Ramos (cell line): ENCODE data around the gene PSMB2.

Source experiments
- in situ Hi-C: fragments of 300-500 bp; cut with MboI; formaldehyde crosslinking; loops from one replicate; pipeline ENCODE4 v1.14.3; 2022; ENCODE audit warnings: low sequenced_read_pairs; ENCODE audit not compliant: unreplicated experiment

Gene PSMB2

DNA sequence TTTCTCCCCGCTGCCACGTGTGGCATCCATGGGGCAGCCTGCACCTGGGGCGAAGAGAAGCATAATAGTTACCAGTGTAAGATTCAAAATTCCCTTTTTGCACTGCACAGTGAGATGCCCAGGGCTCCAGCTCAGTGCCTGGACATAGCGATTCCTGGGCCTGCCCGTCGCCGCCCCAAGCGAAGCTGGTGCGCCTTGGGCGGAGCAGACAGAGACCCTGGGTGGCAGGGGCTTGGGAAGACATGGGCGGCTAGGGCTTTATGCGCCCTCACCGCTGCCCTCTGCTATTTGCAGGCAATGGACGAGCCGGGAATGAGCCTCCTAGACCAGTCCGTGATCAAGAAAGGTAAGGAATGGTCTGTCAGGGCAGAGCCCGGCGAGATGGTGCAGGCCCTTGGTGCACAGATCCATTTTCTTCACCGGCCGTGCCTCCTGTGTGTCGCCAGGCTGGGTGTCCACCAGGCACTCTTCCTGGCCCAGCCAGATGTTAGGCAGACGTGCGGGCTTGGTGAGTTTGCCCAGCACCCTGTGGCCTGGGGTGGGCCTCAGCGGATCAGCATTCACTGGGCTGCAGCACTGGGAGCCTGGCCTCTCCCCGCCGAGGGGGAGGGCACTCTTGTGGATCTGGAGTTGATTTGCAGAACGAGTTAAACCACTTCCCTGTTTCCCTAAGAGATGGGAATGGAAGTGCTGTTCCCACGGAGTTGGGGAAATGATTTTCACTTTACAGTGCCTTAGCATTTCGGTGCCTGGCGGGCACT is 66.5 kb downstream of the PSMB2 start:
- in situ Hi-C loops: no loop called here

DNA sequence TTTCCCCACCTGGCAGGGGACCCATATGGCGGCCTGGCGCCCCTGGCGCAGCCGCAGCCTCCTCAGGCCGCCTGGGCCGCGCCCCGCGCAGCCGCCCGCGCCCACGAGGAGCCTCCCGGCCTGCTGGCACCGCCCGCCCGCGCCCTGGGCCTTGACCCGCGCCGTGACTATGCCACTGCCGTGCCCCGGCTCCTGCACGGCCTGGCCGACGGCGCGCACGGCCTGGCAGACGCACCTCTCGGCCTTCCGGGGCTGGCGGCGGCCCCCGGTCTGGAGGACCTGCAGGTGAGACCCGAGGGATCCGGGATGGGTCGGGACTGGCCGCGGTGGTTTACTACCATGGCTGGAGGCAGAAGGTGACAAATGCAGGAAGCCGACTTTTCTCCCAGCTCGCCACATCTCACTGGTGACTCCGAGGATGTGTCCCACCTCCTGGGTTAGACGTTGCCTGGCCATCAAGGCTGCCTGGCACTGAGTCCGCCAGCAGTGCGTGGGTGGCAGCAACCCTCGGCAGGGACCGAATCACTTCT is 67.1 kb downstream of the PSMB2 start:
- in situ Hi-C loops: no loop called here

DNA sequence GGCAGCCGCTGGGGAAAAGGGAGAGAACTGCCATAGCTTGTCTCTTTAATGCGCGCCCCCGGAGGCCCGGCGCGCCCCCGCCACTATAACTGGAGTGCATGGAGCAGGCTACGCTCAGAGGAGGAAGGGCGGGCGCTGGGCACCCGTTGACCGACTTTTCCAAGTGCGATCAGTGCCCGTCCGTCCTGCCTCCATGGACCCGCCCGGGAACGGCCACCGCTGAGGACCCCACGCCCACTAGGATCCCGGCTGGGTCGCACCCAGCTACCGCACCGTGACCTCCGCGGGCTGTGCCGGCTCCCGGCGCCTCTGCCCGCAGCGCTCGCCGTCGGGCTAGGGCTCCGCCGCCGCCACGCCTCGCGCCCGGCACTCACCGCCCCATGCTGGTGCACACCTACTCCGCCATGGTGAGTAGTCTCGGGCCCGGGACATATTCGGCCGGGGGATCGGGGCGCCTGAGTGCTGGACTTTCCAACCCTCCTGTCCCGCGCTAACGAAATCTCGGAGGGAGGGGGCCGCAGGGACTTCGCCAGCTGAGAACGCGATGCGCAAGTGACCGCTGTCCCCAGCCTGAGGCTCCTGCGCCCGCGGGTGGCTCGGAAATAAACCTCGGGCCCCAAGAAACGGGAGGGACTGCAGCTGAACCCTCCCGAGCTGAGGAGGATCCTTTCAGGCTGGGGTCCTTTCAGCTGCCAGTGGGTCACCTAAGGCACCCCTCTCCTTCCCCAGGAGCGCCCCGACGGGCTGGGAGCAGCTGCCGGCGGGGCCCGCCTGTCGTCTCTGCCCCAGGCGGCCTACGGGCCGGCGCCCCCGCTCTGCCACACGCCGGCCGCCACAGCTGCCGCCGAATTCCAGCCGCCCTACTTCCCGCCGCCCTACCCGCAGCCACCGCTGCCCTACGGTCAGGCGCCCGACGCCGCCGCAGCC is 67.9 kb downstream of the PSMB2 start, which contains the start of gene TFAP2E:
TFAP2E (plus strand) TSS at position 117 of the 927 bp plus-strand sequence; CDS start at position 381, 264 bp downstream.
- in situ Hi-C loops: no loop called here

DNA sequence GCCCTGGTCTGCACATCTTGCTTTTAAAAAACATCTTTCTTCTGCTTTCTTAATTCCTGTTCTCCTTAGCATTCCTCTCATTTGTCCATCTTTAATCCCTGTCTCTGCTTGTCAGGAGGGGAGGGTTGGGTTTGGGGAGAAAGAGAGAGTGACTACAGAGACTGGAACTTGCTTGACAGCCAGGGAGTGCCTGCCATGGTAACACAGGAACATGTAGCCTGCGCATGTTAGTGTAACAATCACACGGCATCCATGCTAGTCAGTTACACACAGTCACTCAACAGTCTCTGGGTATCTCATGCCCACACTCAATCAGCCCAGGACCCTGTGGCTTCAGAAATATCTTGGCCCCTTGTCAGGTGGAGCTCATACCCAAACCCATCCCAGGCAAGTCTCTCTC is 69.0 kb downstream of the PSMB2 start:
- in situ Hi-C loops: no loop called here

DNA sequence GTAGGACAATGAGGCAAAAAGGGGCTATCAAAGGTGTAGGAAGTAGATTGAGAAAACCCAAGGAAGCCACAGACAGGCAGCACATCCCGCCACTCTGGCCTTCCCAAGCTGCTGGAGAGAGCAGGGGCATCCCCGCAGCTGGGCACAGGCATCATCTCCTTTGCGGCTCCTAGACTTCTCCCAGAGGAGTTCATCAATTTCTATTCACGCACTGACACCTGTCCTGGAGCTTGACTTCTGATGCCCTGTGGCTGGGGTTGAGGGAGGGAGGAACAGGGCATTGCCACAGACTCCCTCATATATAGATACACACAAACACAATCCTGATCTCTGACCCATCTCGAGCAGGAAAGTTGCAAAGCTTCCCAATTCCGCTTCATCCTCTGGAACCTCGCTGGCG is 70.1 kb downstream of the PSMB2 start:
- in situ Hi-C loops: no loop called here

DNA sequence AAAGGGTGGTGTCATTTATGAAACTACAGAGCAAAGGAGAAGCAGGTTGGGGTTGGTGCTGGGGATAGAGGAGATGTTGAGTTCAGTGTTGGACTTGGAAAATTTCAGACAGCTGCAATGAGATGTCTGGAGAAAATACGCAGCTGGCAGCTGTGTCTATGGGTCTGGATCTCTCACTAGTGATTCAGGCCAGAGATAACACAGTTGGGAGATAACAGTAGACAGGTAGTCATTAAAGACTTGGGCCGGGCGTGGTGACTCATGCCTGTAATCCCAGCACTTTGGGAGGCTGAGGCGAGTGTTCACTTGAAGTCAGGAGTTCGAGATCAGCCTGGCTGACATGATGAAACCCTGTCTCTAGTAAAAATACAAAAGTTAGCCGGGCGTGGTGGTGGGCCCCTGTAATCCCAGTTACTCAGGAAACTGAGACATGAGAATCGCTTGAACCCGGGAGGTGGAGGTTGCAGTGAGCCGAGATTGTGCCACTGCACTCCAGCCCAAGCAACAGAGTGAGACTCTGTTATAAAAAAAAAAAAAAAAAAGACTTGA is 70.7 kb downstream of the PSMB2 start:
- in situ Hi-C loops: no loop called here

DNA sequence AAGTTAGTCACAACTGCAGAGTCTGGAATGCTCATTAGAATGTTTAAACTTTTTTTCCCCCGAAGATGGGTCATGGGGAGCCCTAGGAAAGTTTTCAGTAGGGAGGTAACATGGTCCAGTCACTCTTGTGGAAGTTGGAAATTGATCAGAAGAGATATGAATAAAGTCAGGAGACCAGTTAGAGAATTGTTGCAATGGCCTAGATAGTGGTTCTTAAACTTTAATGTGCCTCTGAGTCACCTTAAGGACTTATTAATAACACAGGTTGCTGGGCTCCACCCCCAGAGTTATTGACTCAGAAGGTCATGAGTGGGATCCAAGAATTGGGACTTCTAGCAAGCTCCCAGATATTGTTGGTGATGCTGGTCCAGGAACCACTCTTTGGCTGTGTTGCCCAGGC is 71.4 kb downstream of the PSMB2 start:
- in situ Hi-C loops: loop anchor here (5.0 kb wide), 2 partner anchors 142 to 207 kb away; no protein-coding TSS in a partner anchor

DNA sequence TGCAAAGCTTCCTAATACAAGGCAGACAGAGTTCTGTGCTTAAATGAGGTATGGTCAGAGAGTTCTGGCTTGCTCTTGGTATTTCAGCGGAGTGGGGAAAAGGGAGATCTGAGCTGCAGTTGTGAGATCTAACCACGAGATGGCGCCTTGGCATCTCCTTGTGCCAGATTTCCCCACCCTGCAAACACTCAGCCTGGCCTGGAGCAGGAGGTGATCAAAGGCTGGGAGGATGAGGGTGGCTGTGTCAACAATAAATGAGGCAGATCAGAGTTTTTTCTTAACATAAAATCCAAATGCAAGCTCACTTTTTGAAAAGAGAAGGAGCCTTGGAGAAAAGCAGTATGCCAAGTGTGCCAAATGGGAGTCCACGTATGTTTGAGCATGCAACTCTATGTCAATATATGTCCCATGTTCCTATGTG is 72.3 kb downstream of the PSMB2 start:
- in situ Hi-C loops: loop anchor here (5.0 kb wide), 2 partner anchors 143 to 208 kb away; no protein-coding TSS in a partner anchor

DNA sequence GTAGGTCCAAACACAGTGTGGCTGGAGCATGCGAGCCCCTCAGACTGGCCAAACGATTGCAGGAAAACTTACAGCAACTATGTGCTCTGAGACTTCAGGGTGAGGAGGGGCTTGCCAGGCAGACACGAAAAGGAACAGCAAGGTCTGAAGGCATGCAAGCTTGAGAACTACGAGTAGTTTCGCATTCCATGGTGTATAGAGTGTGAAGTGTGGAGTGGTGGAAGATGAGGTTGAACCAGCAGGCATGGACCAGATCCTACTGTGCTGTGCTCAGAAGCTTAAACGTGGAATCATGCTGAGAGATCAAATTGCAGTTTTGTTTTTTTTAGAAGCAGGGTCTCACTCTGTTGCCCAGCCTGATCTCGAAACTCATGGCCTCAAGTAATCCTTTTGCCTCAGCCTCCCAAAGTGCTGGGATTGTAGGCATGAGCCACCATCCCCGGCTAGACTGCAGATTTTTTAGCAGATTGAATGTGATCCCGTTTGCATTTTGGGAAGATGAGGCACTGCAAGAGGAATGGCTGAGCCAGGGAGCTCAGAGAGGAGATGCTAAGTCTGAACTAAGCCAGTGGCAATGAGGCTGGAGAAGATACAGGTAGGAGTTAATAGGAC is 73.3 kb downstream of the PSMB2 start:
- in situ Hi-C loops: loop anchor here (5.0 kb wide), 2 partner anchors 144 to 209 kb away; no protein-coding TSS in a partner anchor

DNA sequence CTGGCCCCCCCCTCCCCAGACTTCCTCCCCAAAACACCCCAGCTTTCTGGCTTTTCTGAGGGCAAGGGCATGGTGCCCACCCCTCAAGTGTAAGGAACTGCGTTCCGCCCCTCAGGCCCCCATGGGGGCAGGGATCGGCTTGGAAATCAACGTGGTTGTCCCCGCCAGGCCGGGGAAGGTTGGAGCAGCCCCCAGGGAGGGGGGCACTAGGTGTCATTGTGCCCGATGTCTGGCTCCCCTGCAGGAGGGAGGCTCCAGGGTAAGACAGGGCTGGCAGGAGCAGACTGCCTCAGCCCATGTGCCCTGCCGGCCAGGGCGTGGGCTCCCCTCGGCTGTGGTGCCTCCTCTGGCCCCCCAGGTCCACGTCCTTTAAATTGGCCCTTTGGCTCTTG is 75.6 kb downstream of the PSMB2 start:
- in situ Hi-C loops: loop anchor here (5.0 kb wide), 2 partner anchors 147 to 212 kb away; no protein-coding TSS in a partner anchor

DNA sequence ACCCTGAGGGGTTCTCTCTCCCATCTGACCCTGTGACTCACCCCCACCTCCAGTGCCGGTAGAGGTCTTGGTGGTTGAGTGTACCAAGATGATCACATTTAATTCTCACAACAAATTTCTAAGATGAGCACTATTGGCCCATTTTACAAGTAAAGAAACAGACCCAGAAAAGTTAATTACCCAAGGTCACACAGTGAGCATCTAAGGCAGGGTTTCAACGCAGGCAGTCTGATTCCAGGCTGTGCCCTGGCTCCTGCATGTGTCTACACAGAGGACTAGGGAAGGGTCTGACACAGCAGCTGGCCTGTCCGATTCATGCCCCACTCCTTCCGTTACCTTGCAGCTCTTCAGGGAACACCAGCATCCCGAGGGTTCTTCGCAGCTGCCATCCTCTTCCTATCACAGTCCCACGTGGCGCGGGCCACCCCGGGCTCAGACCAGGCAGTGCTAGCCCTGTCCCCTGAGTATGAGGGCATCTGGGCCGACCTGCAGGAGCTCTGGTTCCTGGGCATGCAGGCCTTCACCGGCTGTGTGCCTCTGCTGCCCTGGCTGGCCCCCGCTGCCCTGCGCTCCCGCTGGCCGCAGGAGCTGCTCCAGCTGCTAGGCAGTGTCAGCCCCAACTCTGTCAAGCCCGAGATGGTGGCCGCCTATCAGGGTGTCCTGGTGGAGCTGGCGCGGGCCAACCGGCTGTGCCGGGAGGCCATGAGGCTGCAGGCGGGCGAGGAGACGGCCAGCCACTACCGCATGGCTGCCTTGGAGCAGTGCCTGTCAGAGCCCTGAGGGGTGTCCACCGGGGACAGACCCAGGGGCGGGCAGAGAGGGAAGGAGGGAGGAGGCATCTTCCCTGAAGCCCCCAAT is 76.2 kb downstream of the PSMB2 start:
- in situ Hi-C loops: loop anchor here (5.0 kb wide), 3 partner anchors 113 to 212 kb away; no protein-coding TSS in a partner anchor

DNA sequence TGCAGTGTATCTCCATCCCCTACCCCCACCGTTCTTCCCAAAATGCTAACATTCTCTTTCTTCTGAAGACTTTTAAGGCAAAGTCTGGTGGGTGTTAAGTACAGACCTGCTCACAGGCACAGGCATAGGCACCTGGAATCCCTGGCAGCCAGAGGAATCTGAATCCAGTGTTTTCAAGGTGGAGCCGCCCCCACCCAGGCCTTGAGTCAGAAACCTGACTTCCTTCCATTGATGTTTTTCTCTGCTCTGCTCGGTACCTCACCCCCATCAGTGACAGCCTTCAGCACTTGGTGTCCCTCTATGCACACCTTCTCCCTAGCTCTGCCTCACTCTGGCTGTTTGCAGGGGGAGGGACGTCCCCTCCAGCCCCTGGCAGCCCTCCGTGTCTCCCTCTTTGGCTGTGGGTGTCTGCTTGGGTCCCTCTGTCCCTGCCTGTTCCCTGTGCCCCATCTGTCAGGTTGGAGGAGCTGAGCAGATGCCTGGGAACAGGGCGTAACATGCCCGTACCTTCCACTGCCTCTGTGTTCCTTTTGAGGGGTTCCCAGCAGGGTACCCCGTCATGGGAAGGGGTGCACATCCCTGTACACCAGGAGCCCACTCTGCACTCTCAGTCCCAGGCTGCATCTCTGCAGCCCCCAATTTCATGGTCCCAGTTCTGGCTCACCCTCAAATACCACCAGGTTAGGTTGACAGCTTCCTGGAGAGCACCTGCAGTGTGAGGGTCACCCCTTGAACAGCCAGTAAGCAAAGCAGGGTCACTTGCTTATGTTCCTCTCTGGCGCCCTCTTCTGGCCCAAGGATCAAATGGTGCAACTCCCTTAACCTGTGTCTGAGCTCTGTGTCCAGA is 77.1 kb downstream of the PSMB2 start:
- in situ Hi-C loops: loop anchor here (5.0 kb wide), 1 partner anchor 112 kb away; no protein-coding TSS in a partner anchor

DNA sequence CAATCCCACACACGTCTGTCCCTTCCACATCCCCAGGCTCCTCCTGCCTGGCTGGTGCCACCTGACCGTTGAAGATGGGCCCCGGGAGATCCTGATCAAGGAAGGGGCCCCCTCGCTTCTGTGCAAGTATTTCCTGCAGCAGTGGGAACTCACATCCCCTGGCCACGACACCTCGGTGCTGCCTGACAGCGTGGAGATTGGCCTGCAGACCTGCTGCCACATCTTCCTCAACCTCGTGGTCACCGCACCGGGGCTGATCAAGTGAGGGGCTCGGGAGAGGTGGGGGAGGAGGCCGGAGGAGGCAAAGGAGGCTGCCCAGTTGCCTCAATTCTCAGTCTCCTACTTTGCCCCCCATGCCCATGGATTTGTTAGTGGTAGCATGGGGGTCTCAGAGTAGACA is 78.2 kb downstream of the PSMB2 start:
- in situ Hi-C loops: loop anchor here (5.0 kb wide), 1 partner anchor 111 kb away; no protein-coding TSS in a partner anchor

DNA sequence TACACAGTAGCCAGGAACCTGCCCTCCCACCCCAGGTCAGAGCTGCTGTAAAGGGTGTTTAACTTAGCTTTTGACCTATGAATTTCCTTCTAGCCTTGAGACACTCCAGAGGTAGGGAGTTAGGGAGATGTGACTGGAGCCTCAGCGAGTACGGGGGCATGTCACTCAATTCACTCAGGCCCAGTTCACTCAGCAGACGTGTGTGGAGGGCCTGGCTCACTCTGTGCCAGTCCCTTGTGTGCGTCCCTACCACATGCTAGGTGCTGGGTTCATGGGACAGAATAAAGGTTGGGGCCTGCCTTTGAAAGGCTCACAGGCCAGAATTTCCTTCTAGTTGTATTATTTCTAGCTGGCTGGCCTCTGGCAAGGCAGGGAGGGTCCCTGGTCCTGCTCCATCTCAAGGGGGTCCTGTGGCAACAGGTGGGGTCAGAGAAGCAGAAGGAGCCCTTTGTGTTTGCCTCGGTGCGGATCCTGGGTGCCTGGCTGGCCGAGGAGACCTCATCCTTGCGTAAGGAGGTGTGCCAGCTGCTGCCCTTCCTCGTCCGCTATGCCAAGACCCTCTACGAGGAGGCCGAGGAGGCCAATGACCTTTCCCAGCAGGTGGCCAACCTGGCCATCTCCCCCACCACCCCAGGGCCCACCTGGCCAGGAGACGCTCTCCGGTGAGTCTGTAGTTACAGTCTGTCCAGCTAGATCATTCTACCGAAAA is 79.2 kb downstream of the PSMB2 start:
- in situ Hi-C loops: loop anchor here (5.0 kb wide), 1 partner anchor 110 kb away; no protein-coding TSS in a partner anchor

DNA sequence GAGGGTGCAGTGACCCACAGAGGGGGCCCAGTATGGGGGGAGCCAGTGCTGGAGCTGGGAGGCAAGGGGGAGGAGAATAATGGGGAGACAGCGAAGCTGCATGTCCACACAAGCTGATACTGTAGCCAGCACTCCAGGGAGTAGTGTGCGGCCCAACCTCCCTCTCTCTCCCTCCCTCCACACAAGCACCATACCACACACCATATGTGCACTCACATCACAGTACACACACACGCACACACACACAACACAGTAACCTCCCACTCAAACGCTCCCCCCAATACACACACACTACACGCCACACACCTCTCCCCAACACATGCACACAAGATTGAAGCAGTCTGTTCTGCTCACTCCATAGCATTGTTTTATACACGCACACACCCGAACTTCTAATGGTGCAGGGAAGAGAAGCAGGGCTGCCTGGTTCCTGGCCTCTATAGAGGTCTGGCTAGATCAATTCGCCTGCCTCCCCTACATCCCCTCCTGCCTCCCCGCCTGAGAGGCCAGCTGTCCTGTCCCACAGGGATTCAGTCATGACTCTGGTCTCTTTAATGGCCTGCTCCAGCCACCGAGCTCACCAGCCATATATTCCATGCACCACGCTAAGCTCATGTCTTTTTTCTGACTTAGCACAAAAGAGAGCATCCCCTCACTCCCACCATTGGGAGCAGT is 79.9 kb downstream of the PSMB2 start:
- in situ Hi-C loops: loop anchor here (5.0 kb wide), 1 partner anchor 109 kb away; no protein-coding TSS in a partner anchor
